ENCODE measurements around the gene USP35. TPM values are rescaled to one million over a fixed set of nuclear protein-coding genes. Genes with fewer than 3 reads are reported as not detected.

Gene USP35, protein sequence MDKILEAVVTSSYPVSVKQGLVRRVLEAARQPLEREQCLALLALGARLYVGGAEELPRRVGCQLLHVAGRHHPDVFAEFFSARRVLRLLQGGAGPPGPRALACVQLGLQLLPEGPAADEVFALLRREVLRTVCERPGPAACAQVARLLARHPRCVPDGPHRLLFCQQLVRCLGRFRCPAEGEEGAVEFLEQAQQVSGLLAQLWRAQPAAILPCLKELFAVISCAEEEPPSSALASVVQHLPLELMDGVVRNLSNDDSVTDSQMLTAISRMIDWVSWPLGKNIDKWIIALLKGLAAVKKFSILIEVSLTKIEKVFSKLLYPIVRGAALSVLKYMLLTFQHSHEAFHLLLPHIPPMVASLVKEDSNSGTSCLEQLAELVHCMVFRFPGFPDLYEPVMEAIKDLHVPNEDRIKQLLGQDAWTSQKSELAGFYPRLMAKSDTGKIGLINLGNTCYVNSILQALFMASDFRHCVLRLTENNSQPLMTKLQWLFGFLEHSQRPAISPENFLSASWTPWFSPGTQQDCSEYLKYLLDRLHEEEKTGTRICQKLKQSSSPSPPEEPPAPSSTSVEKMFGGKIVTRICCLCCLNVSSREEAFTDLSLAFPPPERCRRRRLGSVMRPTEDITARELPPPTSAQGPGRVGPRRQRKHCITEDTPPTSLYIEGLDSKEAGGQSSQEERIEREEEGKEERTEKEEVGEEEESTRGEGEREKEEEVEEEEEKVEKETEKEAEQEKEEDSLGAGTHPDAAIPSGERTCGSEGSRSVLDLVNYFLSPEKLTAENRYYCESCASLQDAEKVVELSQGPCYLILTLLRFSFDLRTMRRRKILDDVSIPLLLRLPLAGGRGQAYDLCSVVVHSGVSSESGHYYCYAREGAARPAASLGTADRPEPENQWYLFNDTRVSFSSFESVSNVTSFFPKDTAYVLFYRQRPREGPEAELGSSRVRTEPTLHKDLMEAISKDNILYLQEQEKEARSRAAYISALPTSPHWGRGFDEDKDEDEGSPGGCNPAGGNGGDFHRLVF
- 6.3 and 25.3 TPM in 2 replicates for total RNA-seq (ENCODE audit: low replicate concordance)

DNA sequence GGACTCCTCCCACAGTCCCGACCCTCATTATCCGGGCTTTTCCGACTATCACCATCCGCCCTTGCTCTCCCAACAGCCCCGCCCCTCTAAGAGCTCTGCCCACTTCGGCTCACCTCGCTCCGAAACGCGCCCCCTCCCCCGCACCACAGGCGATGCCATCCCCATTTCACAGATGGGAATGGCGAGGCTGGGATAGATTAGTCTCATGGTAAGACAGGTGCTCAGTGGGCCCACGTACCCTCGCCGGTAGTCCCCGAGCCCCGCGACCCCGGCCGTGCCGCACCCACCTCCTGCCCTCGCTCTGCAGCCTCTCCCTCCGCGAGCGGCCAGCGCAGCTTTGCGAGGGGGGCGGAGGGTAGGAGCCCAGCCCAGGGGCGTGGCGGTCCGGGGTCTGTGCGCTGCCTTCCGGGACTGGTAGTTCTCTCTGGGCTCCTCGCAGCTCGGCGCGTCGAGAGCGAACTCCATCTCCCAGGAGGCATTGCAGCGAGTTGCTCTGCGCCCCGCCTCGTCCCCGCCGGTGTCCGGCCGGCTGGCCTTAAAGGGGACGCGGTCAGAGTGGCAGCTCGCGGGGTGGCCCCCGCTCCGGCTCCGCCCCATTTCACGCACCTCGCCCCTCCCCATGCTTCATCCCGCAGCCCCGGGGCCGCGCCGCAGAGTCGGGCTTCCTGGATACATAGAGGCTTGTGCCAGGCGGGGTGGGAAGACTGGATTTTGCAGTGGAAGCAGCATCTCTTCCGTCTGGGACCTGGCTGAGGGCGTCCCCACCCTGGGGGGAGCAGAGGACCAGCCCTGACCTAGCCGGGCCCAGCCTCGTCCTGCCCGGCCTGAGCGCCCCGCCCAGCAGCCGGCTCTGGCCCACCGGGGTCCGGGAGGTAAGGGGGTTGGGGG is at the start of gene USP35, which contains the start of gene KCTD21:
Gene USP35, plus strand, starts transcription at position 634 of the 888 bp plus-strand sequence. CDS start 7,327 bp downstream, outside the sequence.
Gene KCTD21, minus strand, starts transcription at position 341 of the 888 bp plus-strand sequence. CDS start 14,072 bp downstream, outside the sequence.

DNA sequence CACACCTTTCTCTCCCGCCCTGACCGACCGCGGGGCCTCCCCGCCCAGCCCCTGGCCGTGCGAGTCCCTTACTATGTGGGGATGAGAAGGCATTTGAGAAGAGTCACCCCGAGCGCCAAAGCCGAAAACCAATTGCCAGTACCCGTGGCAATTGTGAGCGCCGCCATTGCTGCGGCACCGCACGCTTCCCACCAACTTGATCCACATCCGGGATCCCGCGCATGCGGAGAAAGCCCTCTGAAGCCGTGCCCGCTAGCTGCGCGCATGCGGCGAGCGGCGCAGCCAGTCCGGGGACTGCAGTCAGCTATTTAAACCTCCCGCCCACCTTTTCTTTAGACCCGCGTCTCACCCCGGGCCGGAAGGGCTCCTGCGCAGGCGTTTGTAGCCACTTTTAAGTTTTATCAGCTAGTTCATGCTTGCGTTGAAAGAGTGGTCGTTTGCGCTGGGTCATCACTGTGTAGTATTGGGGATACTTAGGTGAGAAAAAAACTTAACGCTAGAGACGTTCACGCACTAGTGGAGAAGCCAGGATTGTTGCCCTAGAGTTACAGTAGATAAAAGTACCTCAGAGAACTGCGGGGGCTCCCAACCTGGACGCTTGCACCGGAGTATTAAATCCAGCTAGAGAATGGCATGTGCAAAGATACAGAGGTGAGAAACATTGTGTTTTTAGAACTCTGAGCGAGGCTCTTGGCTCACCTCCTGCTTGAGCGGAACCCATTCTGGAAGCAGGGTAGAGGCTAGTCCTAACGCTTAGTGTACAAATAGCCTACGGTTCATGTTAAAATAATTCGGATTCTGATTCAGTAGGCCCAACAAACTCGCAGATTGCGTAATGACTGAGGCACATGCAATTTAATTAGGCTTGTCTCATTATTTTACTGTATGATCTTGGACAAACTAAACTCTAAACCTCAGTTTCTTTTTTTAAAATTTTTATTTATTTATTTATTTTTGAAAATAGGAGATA is 49.0 kb upstream of the USP35 start, which contains the start of gene ALG8:
Gene ALG8, minus strand, starts transcription at position 205 of the 970 bp plus-strand sequence. Its CDS starts 38 bp downstream, at position 167.

Other genes starting within 250 kb of the USP35 start
- gene INTS4, start 194.3 kb upstream of the USP35 start, total RNA-seq (ENCODE audit: low replicate concordance) = 25.3 and 34.3 TPM in 2 replicates
- gene KCTD14, start 165.6 kb upstream of the USP35 start, total RNA-seq (ENCODE audit: low replicate concordance) = 0.35 and 1.1 TPM in 2 replicates
- gene THRSP, start 125.1 kb upstream of the USP35 start, total RNA-seq (ENCODE audit: low replicate concordance) = not detected in 2 replicates
- gene NDUFC2, start 109.1 kb upstream of the USP35 start, total RNA-seq (ENCODE audit: low replicate concordance) = 60.1 and 176 TPM in 2 replicates
- 18.5 and 29.7 TPM in 2 replicates for gene ALG8, start 49.3 kb upstream of the USP35 start, total RNA-seq (ENCODE audit: low replicate concordance)
- 12.2 and 13.6 TPM in 2 replicates for gene KCTD21, start 293 bp upstream of the USP35 start, total RNA-seq (ENCODE audit: low replicate concordance)
- 11.3 and 20.9 TPM in 2 replicates for gene GAB2, start 228.9 kb downstream of the USP35 start, total RNA-seq (ENCODE audit: low replicate concordance)

All from smooth muscle cell of the coronary artery (primary cell).